ENCODE data around the gene ZFPM1.

Gene ZFPM1

DNA sequence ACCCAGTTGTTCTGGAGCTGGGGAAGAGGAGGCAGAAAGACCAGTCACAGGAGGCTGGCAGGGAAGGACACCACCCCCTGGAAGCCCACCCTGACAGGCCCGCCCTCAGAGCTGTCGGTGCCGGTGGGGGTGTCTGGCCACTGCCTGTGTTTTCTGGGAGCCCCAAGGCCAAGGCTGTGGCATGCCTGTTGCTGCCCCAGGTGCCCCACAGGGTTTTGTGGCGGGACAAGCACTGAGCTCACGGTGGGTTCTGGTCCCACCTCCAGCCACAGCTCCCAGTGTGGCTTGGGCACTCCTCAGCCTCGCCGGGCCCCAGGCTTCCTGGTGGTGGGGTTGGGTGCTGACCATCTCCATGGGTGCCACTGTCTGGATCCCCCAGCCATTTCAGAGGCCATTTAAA, 58.0 kb downstream of the ZFPM1 start:
- DNase-seq (ENCODE audit: low spot score): no peak
- no peak overlapping the region for H3K27ac ChIP-seq
- TF ChIP-seq, protein P1, sequence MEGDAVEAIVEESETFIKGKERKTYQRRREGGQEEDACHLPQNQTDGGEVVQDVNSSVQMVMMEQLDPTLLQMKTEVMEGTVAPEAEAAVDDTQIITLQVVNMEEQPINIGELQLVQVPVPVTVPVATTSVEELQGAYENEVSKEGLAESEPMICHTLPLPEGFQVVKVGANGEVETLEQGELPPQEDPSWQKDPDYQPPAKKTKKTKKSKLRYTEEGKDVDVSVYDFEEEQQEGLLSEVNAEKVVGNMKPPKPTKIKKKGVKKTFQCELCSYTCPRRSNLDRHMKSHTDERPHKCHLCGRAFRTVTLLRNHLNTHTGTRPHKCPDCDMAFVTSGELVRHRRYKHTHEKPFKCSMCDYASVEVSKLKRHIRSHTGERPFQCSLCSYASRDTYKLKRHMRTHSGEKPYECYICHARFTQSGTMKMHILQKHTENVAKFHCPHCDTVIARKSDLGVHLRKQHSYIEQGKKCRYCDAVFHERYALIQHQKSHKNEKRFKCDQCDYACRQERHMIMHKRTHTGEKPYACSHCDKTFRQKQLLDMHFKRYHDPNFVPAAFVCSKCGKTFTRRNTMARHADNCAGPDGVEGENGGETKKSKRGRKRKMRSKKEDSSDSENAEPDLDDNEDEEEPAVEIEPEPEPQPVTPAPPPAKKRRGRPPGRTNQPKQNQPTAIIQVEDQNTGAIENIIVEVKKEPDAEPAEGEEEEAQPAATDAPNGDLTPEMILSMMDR (IDR thresholded peaks at IDR 0.05): no peak

GRCh38 chr16:88511906-88512305, 58.8 kb downstream of the ZFPM1 start:
- Histone ChIP-seq H3K27ac (no peak overlapping the region), H3K4me3 (no peak overlapping the region)
- DNase-seq (ENCODE audit: low spot score): no peak
- TF ChIP-seq, protein P1 (IDR thresholded peaks at IDR 0.05): no peak

More for the DNA sequence above, 58.0 kb downstream of the ZFPM1 start:
- no peak overlapping the region for H3K4me3 ChIP-seq

GRCh38 chr16:88512728-88513696, 59.9 kb downstream of the ZFPM1 start:
- no peak for DNase-seq (ENCODE audit: low spot score)
- no peak overlapping the region for H3K27ac ChIP-seq
- no peak overlapping the region for H3K4me3 ChIP-seq
- TF ChIP-seq, protein P1 (IDR thresholded peaks at IDR 0.05): no peak

GRCh38 chr16:88514070-88514469, 61.0 kb downstream of the ZFPM1 start:
- TF ChIP-seq, protein P1 (IDR thresholded peaks at IDR 0.05): no peak
- H3K4me3 ChIP-seq: no peak overlapping the region
- no peak for DNase-seq (ENCODE audit: low spot score)
- H3K27ac ChIP-seq: no peak overlapping the region

GRCh38 chr16:88514526-88515232, 61.6 kb downstream of the ZFPM1 start:
- no peak overlapping the region for H3K4me3 ChIP-seq
- H3K27ac ChIP-seq: no peak overlapping the region
- TF ChIP-seq, protein P1 (IDR thresholded peaks at IDR 0.05): no peak
- DNase-seq (ENCODE audit: low spot score): no peak

- H3K27ac ChIP-seq: no peak overlapping the region
- TF ChIP-seq, protein P1 (IDR thresholded peaks at IDR 0.05): no peak
- no peak for DNase-seq (ENCODE audit: low spot score)
- no peak overlapping the region for H3K4me3 ChIP-seq
Measured at GRCh38 chr16:88515371-88515770, 62.3 kb downstream of the ZFPM1 start.

All from coronary artery (tissue), 2 donors.